HG02588 (cell line): ENCODE data around the gene P2RY2.
"Not testable (repeated sequence)": the region's sequence is repeated elsewhere in the genome, so short reads cannot be mapped to it uniquely, and the experiment has no call there.

Source experiments
- ATAC-seq: cut with Tn5 transposase; IDR thresholded peaks from one replicate; pipeline ENCODE4 v1.9.1; 2021; ENCODE audit warnings: mild to moderate bottlenecking, moderate library complexity; ENCODE audit not compliant: unreplicated experiment

P2RY2 gene

DNA sequence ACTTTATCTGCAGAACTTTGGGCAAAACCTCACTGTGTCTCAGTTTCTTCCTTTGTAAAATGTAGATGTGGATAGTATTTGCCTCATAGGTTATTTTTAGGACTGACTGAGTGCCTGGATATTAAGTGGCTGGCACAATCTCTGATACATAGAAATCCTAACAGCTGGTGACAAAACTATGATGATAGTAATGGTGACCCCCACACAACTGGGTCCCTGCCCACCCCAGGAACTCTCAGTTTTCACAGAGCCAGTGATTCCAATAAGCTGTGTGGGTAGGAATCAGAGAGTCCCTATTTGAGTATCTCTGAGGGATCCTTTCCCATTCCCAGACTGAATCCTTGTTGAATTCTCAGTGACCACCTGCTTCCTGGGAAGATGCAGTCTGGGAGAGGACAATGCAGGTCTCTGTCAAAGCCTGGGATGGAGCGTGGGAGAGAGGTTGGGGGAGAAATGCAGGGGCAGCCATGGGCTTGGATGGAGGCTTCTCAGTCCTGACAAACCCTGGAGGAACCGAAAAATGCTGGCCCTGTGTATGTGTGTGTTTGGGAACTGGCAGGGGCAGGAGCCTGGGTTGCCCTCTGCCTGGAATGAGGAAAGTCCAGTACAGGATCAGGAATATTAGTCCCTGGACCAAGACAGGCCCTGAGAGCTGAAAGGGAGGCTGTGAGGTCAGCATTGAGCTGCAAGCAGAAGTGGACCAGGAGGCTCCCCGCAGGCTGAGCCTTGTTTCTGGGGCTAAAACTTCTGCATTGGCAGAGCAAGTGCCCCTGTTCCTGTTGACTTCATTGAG is 48.0 kb downstream of the P2RY2 start:
- ATAC-seq = no peak

DNA sequence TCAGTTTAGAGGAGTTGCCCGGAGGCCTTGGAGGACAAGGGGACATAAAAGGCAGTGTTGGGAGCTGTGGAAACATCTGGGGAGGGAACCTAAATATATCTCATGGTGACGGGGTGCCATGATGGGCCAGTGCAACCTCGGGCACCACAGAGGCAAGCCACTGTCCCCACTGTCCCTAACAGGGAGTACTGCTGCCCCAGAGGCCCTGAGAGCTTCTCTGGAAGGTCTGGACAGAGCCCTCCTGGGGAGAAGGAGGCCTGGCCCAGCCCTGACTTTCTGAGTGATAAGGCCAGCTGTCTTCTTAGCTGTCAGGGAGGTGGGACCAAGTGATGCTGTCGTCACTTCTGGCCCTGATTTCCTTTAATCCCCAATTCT is 48.6 kb downstream of the P2RY2 start:
- ATAC-seq = no peak

DNA sequence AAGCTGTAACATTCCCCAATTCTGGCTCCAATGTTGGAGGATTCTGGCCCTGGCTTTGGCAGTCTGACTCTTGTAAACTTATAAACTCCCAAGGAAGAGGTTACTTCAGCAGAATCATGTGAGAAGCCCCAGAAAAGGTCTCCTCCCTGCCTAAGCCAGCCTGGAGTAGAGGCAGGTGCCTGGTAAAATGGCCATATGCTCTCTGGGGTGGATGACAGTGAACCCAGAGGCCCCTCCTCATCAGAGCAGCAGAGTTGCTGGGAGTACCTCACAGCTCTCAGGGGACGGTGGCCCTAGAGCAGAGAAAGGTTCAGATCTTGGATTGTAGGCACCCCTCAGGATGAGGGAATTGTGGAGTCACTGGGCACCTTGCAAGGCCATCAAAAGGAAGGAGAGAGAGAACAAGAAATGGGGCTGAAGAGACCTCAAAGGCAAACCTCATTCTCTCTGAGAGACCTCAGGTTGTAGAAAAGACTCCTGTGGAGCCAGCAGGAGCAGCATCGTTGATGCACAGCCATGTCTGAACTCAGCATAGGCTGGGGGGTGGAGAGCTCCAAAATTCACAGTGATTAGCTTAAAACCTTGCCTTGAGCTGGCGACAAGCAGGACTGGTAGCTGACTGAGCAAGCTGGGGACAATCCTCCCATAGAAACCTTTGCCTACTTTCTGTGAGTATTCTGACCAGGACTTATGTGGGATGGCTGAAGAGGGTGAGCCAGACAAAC is 49.2 kb downstream of the P2RY2 start:
- ATAC-seq = no peak

DNA sequence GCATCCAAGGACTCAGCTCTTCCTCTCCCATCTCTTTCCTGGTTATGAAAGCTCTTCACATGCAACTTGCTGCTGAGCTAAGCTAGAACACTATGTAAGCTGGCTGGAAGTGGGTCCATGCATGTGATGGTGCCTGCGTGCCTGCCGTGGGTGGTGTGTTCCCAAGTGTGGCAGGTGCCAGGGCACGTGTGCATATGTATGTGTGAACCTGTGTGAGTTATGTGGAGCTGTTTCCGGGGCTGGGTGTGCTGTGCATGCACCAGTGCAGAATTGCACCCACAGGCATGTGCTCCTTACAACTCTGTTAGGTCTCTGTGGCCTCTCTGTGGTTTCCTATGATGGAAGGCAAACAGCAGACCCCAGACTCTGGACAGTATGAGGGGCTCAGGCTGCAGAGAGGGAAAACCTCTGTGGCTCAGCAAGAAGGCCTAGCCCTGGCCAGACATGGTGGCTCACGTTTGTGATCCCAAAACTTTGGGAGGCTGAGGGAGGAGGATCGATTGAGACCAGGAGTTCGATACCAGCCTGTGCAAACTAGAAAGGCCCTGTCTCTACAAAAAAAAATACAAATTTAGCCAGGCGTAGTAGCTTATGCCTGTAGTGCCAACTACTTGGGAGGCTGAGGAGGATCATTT is 49.9 kb downstream of the P2RY2 start:
- ATAC-seq = no peak

DNA sequence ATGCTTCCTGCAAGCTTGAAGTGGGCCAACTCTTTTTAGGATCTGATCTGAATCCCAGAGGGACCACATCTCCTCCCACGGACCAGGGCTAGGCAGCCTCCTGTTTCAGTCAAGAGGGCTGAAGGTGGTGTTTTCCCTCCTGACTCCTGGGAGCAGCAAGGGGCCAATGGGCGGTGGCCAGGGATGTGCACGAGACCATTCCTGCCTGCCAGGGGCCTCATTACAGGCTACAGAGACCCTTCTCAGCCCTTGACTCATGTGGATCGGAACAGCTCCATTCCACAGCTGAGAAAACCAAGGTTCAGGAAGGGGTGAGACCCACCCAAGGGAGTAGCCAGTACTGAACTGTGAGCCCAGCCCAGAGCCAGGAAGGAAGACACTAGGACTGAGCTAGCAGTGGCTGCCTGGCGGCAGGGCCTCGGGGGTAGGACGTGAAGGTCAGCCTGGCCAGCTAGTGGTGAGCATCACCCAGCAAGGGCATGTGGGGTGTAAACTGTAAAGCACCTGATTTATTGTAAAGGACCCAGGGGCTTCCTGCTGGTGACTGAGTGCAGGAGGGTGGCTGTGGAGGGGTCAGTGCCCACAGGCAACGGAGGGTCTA is 50.7 kb downstream of the P2RY2 start:
- ATAC-seq = no peak

DNA sequence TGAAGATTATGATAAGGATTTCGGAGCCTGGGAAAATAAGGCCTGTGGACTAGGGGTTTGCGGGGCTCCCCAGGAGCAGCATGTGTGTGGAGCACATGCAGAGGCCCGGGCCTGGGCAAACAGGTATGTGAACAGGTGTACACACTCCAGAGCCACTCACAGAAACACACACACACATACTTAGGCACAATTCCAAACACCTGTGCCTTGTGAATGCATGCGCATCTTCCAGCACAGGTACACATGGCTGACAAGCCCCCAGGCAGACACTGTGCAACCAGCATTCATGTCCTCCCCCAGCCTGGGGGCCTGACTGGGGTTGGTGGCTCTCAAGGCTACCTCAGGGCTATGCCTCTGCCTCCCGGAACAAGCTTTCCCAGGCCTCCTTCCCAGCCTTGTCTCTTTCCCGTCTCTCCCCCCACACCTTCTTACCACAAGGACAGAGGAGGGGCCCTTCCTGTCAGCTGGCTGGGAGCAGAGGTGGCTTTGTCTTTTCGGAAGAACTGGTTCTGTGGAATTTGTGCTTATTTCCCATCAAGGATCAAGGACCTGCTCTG is 51.5 kb downstream of the P2RY2 start:
- no peak for ATAC-seq

DNA sequence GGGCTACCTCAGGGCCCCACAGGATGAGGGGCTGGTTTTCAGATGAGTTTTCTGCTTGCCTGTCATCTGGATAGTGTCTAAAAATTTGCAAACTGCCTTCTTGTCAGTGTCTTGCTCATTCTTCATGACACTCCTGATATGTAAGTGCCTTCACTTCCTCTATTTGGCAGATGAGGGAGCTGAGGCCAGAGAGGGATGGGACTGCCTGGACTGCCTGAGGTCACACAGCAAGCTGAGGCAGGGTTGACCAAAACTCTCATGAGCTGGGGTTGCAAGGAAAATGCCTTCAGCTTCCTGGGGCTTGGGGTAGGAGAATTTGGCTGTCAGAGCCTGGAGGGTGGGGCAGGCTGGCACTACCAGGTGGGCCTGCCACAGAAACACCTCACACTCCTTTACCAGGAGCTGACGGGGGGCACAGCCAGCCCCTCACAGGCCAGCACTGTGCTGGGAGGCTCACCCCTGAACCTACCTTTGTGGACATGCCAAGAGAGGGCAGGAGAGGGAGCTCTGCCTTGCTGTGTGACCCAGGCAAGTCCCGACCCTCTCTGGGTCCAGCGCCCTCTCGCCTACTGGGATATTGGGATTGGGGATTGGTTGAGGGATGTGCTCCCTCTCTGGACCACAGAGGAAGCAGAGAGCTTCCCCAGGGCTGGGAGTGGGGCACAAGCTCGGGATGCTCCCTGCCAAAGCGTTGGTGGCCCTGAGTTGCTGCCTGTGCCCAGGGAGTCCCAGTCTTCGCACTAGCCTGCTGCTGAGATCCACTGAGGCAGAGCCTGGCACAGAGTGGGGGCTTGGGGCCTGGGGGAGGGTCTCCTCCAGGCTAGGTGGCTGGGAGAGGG is 52.2 kb downstream of the P2RY2 start:
- ATAC-seq = no peak

DNA sequence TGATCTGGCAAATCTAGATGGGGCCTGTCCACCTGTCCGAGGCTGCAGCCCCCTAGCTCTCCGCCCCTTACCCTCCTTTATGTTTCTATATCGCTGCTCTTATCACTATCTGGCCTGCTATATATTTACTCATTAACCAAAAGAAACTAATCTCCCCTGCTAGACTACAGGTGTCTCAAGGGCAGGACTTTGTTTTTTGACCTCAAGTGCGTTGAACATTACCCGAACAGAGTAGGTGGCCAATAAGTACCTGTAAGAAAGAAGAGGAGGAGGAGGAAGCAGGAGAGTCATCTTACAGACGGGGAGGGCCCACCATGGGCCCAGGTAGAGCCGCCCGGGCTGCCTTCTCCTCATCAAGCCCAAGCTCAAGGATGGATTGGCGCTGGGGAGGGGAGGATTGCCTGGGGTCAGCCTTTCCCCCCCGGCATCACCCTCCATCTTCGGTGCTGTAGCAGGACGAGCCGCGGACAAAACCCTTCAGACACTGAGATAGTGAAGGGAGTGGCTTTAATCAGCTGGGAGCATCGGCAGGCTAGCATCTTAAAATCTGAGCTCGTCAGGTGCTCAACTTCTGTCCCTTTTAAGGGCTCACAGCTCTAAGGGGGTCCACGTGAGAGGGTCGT is 52.9 kb downstream of the P2RY2 start:
- no peak for ATAC-seq

DNA sequence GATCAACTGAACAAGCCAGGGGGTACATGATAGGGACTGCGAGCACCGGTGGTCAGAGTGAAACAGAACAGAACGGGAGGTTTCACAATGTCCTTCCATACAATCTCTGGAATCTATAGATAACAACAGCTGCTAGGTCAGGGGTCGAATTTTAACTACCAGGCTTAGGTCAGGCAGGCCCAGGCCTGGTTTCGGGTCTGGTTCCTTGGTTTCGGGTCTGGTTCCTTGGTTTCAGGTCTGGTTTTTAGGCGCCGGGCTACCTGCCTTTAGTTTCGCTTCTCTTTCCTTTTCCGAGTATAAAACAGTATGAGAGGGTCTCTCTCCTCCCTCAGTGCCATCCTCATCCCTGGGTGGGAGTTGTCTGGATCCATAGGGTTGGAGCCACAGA is 53.4 kb downstream of the P2RY2 start:
- not testable (repeated sequence) for ATAC-seq

DNA sequence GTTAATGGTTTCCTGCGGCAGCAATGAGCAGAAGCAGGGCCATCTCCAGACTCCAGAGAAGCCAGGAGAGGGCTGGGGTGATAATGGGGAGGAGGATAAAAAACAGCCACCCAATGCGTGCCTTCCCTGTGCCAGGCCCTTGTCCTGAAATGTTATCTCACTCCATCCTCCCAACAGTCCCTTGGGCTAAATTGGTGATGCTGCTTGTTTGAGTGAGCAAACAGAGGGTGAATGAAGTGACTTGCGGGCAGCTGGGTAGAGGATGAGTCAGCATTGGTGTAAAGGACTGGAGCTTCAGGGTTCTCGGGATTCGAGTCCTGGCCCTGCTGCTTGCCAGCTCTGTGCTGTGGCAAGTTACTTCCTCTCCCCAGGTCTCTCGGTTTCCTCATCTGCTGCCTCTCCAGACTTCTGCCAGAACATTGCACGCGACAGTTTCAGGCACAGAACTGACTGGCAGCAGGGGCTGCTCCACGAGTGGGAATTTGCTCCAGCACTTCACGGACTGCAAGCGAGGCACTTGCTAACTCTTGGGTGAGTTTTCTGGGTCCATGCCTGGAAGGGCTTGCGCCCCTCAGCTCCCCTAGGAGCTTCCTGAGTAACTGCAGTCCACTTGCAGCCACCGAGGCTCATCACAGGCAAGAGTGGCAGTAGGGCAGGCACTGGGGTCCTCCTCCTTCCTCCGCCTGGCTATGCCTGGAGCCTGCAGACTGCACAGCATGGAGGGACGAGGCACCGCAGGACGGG is 54.0 kb downstream of the P2RY2 start, which contains the start of gene P2RY6:
P2RY6 (plus strand) TSS at position 403 of the 744 bp plus-strand sequence. CDS start 24,181 bp downstream, outside the sequence.
- no peak for ATAC-seq

DNA sequence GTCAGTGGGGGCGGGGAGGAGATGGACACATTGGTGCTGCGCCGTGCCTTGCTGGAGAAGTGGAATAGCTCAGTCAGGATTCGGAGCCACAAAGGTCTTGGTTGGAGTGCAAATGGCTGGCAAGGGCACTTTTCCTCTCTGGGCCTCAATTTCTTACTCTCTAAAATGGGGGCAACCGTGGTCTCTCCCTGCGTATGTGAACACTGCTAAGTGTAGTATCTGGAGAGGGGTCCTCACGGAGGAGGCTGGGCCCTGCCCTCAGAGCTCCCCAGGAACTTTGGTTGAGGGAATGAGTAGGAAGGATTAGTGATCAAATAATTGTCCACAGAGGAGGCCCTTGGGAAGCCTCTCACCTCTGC is 54.6 kb downstream of the P2RY2 start:
- ATAC-seq = no peak

DNA sequence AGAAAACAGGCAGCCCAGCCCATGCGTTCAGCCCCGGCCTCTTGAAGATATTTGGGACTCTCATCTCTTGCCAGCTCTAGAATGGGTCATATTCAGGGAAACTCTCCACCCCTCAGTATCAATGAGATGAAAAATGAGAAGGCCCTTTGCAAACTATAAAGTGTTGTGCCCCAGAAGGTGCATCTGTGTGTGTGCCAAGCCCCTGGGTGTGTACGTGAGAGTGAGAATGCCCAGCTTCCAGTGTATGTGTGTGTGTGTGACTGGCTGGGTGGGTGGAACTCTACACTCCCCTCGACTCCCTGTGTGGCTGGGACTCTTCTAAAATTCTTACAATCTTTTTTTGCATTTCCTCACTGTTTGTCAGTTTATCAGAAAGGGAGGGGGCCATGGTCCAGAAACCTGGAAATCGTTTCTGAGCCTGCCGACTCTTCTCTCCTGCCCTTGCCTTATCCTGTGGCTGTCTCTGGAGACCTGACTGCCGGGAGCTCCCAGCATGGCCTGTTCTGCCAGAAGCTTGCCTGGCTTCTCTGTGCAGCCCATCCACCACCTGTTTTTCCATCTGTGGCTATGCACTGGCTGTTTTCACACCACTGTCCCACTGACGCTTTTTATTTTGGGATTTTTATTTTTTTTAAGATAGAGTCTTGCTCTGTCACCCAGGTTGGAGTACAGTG is 55.3 kb downstream of the P2RY2 start:
- no peak for ATAC-seq

DNA sequence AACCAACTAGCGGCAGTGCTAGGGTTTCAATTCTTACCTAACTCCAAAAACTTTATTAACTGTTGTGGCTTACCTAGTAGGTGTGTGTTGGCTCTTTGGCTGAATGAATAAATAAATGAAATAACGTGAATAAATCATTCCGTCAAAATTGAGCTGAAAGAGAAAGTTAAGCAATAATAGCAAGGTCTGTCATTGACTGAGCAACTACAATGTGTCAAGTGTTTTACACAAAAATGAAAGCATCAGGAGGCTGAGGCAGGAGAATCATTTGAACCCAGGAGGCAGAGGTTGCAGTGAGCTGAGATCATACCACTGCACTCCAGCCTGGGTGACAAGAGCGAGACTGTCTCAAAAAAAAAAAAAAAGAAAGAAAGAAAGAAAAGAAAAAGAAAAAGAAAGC is 56.1 kb downstream of the P2RY2 start:
- ATAC-seq = not testable (repeated sequence)

DNA sequence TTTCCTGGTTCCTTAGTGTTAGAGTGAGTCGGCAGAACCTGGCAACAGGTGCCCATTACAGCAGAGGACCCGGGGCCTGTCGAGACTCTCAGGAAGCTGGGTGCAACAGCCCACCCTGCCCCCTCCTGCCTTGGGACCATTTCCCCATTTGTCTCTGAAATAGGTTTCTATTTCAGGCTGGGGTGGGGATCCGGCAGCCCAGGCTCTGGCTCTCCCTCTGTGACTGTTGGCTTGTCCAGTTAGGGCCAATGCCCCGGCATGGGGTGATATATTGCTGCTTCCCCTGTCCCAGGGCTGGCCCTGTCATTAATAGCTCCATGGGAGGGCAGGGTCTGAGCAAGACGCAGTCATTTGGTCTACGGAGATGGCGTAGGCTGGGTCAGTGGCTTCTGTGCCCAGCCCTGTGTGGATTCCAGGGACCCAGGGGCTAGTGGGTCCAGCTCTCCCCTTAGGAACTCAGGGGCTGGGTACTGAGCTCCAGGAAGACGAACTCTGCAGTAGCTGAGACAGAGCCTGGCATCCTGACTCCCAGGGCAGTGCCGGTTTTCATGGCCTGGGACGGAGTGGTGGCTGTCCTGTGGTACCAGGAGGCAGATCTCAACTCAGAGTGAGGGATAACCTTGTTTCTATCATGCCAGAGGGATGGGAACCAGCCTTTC is 56.8 kb downstream of the P2RY2 start:
- no peak for ATAC-seq

DNA sequence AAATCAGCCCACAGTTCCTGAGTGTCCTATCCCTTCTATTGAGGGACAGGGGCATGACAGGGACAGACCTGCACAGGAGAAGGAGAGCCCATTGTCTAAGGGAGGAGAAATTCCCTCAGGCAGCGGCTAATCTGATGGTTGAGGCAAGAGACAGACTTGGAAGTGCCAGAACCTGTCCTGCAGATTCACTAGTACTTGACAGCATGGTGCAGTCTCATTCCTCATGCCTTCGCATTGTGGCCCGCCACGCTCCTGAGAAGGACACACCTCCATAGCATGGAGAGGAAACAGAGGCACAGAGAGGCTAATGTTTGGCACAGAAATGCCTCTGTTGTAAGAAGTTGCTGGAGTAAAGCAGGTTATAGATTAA is 57.3 kb downstream of the P2RY2 start:
- no peak for ATAC-seq

DNA sequence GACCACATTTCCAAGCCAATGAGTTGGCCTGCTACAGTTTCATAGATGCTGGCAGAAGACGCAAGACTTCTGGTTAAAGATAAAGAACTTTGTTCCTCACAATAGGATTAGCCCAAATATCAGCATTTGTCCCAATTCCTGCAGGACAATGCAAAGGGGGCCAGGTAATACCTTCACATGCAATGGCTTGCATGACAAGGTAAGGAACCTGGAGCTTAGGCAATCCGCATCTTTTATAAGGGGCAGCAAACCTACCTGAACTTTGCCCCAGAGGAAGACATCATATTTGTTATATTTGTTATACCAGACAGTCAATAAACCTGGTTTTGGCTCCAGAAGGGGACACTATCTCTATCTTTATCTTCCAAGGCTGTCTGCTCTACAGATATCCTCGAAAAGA is 59.4 kb downstream of the P2RY2 start:
- no peak for ATAC-seq

DNA sequence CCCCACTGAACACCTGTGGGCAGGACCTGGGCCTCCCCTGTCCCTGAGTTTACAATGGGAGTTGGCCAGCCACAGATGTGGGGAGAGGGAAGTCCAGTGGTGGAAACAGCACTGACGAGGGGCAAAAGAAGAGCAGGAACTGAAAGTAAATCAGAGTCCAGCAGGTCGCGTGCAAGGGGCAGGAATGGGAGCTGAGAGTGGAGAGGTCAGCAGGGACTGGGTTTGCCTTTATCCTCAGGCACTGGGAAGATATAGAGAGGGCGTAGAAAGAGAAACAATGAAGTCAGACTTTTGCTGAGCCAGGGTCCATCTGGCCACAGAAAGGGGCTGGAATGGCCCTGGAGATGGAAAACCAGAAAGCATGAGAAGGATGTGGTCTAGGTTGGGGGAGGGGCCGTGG is 62.5 kb downstream of the P2RY2 start:
- no peak for ATAC-seq

DNA sequence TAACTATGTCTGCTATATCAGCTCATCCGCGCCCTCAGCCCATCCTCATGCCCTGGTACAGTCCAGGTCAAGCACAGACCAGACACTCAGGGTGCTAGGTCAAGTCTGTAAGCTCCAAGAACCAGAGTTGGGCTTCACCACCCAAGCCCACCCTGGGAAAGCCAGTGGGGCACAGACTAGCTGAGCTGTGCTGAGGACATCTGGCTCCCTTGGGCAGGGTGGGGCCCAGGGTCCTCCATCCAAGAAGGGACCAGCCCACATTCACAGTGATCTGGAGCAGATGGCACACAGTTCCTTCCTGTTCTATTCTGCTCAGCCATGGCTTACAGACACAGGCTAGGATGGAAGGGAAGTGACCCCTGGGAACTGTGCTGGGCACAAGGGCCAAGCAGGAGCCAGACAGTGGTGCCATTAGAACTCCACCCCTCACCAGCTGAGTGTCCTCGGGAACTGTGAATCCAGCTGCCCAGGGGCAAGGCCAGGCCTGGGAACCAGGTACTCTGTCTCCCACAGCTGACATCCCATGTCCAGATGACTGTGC is 63.2 kb downstream of the P2RY2 start:
- no peak for ATAC-seq
